Activated naive CD8-positive, alpha-beta T cell treated with anti-CD3 and anti-CD28 coated beads, Interleukin-2, amount 10 ng/mL, durations not matched to agents 7 days and 5 days (primary cell): ENCODE results near the gene CSNK1G2. TPM values are rescaled to one million over a fixed set of nuclear protein-coding genes. Genes with fewer than 3 reads are reported as not detected.

Experiments
- ATAC-seq: fragments of 150-1000 bp; cut with Tn5 transposase; one replicate; pipeline ENCODE4 v1.10.0; 2021; ENCODE audit warnings: low read depth, moderate library complexity
- POLR2A ChIA-PET: fragments of 350-600 bp; sonication (Branson Sonifier 250); formaldehyde crosslinking; loops from one replicate; lab custom pipeline; 2021; ENCODE audit warnings: antibody characterized with exemption; lab: Charles Lee
- DNase-seq: peaks from one replicate; pipeline ENCODE4 v3.0.0; 2021
- H3K27ac Mint-ChIP-seq: one replicate; pipeline ENCODE4 v1.8.0; 2022; ENCODE audit warnings: mild to moderate bottlenecking, mixed read lengths
- H3K27me3 Mint-ChIP-seq: one replicate; pipeline ENCODE4 v1.8.0; 2022; ENCODE audit warnings: mild to moderate bottlenecking, moderate library complexity, mixed read lengths
- H3K36me3 Mint-ChIP-seq: one replicate; pipeline ENCODE4 v1.8.0; 2021; ENCODE audit warnings: mild to moderate bottlenecking, mixed read lengths
- H3K4me1 Mint-ChIP-seq: one replicate; pipeline ENCODE4 v1.8.0; 2021; ENCODE audit warnings: mixed read lengths
- H3K4me3 Mint-ChIP-seq: one replicate; pipeline ENCODE4 v1.8.0; 2022; ENCODE audit warnings: mild to moderate bottlenecking, moderate library complexity, mixed read lengths
- H3K9me3 Mint-ChIP-seq: one replicate; pipeline ENCODE4 v1.8.0; 2021; ENCODE audit warnings: mixed read lengths
- total RNA-seq, 2 experiments: library from RNA; stranded (reverse); gene quantifications; one replicate each; pipeline ENCODE4 v1.2.3, GENCODE V29; 2021

The CSNK1G2 gene
- total RNA-seq, 2 experiments from 2014 or later: 127 to 134 TPM

- no peak overlapping the region for H3K27ac Mint-ChIP-seq
- no peak overlapping the region for H3K4me3 Mint-ChIP-seq
- DNase-seq (no peak), ATAC-seq (no peak)
- peaks cover 16% of the 10 kb centered on the region for H3K4me1 Mint-ChIP-seq
- H3K36me3 Mint-ChIP-seq: peaks cover 7% of the 10 kb centered on the region
- no peaks in the 10 kb centered on the region for H3K9me3 Mint-ChIP-seq
- H3K27me3 Mint-ChIP-seq: no peaks in the 10 kb centered on the region
- POLR2A ChIA-PET: no interaction called here
These were observed 28.4 kb downstream of the CSNK1G2 start for GRCh38 chr19:1969176-1970002.

DNA sequence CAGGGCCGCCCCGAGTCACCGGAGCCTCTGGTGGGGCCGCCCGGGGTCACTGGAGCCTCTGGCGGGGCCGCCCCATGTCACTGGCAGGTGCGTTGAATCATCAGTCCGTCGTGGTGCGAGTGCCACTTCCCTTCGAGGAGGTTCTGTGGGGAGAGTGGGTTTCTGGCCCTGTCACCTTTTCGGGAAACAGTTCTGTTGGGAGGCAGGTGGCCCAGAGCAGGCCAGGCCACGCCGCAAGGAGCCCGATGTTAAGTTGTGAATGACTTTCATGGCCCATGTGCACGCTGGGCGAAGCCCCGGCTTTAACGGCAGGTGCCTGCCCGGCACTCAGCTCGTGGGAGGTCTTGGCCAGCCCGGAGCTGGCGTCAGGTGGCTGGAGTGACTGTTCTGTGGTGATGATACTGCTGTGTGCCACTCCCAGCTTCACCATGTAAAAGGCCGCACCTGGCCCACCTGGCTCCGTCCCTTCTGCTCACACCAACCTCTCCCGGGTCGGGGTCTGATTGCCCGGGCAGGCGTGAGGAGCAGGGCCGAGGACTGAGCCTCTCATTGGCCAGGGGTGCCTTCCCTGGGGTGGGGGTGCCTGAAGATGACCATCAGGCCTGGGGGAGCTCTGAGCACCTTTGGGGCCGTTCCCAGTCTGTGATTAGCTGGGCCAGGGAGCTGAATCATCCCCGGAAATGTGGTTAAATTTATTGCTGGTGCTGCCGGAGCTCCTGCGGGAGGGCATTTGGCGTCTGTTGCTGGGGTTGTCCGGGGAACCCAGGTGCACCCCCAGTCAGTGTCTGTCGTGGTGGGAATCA, 29.2 kb downstream of the CSNK1G2 start:
- Mint-ChIP-seq H3K4me1 (peaks cover 16% of the 10 kb centered on the region), H3K36me3 (peaks cover 7% of the 10 kb centered on the region), H3K27me3 (no peaks in the 10 kb centered on the region), H3K9me3 (no peaks in the 10 kb centered on the region), H3K4me3 (no peak overlapping the region), H3K27ac (no peak overlapping the region)
- DNase-seq: no peak
- POLR2A ChIA-PET: no interaction called here
- ATAC-seq: no peak

DNA sequence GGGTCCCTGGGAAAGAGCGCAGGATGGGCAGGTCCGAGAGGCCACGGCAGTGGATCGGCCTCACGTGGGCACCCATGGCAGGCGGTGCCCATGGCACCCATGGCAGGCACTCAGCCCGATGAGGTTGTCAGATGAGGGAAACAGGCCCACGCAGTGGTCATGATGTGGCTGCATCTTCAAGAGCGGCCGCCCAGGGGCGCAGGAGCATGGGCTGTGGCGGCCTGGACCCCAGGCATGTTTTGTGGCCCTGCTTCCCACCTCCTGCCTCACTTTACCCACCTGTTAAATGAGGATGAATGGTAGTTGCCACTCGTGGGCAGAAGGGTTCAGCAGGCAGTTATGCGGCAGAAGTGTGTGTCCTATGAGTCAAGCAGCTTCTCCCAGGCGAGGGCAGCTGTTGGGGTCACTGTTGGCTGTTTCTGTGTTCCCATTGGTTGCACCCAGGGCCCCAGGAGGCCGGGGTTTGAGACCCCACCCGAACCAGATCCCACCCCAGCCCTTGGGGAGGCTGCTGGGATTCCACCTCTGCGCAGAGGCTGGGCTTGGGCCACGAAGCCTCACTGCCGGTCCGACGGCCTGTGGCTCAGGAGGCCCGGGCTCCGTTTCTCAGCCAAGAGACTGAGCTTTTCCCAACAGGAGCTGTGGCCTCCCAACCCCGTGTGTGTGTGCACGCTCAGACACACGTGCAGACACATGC, 30.0 kb downstream of the CSNK1G2 start:
- DNase-seq: no peak
- Mint-ChIP-seq H3K27me3 (no peaks in the 10 kb centered on the region), H3K9me3 (no peaks in the 10 kb centered on the region), H3K4me3 (no peak overlapping the region), H3K27ac (no peak overlapping the region), H3K4me1 (peaks cover 11% of the 10 kb centered on the region), H3K36me3 (peaks cover 6% of the 10 kb centered on the region)
- ATAC-seq: no peak
- POLR2A ChIA-PET: no interaction called here

DNA sequence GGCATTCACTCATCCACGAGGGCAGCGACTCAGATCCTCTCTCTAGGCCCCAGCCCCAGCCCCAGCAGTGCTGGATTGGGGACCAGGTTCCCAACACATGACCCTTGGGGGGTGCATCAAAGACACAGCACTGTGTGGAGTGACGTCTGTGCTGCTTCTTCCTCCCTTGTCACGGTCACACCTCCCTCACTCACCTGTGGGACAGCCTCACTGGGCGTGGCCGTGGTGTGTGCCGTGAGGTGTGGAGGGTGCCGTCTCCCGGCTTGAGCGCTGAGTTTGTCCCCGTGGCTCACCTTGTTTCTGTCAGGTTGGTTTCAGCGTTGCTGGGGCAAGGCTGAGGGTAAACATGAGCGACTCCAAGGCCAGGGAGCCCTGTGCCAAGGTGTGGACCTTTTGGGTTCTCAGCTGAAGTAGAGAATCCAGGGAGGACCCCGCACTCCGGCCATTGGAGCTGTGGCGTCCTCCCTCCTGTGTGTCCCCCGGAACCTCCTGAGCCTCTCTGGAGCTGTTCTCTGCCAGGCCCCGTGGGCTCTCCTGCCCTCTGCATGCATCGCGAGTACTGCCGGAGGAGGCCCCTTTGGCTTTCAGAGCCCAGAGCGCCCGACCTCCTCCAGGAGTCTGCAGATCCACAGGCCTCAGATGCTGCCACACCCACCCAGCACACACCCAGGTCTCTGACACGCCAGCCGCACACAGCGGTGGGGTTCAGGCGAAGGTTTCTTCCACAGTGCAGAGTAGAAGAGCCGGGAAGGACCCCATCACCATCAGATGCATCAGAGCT, 33.6 kb downstream of the CSNK1G2 start:
- Mint-ChIP-seq H3K36me3 (peaks cover 7% of the 10 kb centered on the region), H3K9me3 (no peaks in the 10 kb centered on the region), H3K4me1 (no peaks in the 10 kb centered on the region), H3K27ac (no peak overlapping the region), H3K27me3 (no peaks in the 10 kb centered on the region), H3K4me3 (no peak overlapping the region)
- DNase-seq (no peak), ATAC-seq (no peak)
- POLR2A ChIA-PET: no interaction called here

DNA sequence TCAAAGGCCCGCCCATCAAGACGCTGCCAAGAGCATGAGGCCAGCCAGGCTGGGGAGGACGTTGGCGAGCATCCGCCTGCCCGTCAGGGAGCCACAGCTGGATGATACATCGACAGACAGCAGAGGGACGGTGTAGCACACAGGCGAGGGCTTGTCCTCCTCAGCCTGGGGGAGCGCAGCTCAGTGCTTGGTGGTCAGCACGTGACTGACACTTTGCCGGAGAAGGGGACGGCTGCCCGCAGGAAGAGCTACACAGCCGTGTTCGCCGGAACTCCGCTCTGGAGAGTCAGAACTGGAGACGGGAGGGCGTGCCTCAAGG, 34.1 kb downstream of the CSNK1G2 start:
- Mint-ChIP-seq H3K9me3 (no peaks in the 10 kb centered on the region), H3K27ac (no peak overlapping the region), H3K27me3 (no peaks in the 10 kb centered on the region), H3K4me1 (no peaks in the 10 kb centered on the region), H3K36me3 (peaks cover 6% of the 10 kb centered on the region), H3K4me3 (no peak overlapping the region)
- ATAC-seq (no peak), DNase-seq (no peak)
- POLR2A ChIA-PET: no interaction called here

DNA sequence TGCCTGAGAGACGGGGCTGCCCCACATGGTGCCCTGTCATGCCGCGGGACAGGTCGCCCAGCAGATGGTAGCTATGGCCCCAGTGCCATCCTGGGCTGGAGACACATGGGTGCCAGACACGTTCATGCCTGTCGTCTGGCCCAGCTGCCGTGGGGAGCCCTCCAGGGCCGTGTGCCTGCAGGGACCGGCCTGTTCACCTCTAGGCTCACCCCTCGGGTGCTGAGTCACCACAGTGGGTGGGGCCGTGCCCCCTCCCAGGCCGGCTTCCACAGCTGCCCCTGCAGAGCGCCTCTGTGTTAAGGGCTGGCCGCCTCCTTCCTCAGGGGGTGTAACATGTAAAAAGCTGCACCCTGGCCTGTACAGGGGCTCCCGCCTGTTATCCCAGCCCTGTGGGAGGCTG, 36.1 kb downstream of the CSNK1G2 start:
- DNase-seq: no peak
- H3K36me3 Mint-ChIP-seq: peaks cover 8% of the 10 kb centered on the region
- no peak overlapping the region for H3K27ac Mint-ChIP-seq
- H3K9me3 Mint-ChIP-seq: no peaks in the 10 kb centered on the region
- no peak for ATAC-seq
- no peak overlapping the region for H3K4me3 Mint-ChIP-seq
- POLR2A ChIA-PET: interaction anchor here (0.7 kb wide), 1 partner anchor 1123 kb away, joined by 3 read pairs; no protein-coding TSS in a partner anchor
- no peaks in the 10 kb centered on the region for H3K4me1 Mint-ChIP-seq
- H3K27me3 Mint-ChIP-seq: no peaks in the 10 kb centered on the region

DNA sequence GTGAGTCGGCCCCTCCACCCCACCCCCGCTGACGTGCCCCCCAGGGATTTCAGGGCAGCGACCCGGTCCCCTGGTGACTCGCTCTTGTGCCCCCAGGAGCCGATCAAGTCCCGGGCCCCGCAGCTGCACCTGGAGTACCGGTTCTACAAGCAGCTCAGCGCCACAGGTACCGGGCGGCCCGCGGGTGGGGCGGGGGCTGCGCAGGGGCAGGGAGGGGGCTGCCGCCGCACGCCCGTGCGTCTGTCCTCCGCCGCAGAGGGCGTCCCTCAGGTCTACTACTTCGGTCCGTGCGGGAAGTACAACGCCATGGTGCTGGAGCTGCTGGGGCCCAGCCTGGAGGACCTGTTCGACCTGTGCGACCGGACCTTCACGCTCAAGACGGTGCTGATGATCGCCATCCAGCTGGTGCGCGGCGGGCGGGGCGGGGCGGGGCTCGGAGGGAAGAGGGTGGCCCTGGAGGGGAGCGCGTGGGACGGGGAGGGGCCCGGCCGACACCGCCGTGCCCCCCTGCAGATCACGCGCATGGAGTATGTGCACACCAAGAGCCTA, 37.4 kb downstream of the CSNK1G2 start:
- no peaks in the 10 kb centered on the region for H3K9me3 Mint-ChIP-seq
- POLR2A ChIA-PET: no interaction called here

DNA sequence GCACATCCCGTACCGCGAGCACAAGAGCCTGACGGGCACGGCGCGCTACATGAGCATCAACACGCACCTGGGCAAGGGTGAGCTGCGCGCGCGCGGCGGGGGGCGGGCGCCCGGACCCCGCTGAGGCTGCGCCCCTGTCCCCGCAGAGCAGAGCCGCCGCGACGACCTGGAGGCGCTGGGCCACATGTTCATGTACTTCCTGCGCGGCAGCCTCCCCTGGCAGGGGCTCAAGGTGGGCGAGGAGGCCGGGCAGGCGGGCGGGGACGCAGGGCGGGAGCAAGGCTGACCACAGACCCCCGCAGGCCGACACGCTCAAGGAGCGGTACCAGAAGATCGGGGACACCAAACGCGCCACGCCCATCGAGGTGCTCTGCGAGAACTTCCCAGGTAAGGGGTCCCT, 38.0 kb downstream of the CSNK1G2 start:
- DNase-seq: no peak
- H3K4me1 Mint-ChIP-seq: no peaks in the 10 kb centered on the region
- ATAC-seq: no peak
- H3K9me3 Mint-ChIP-seq: no peaks in the 10 kb centered on the region
- H3K36me3 Mint-ChIP-seq: peaks cover 7% of the 10 kb centered on the region
- no peak overlapping the region for H3K4me3 Mint-ChIP-seq
- H3K27ac Mint-ChIP-seq: no peak overlapping the region
- no peaks in the 10 kb centered on the region for H3K27me3 Mint-ChIP-seq
- POLR2A ChIA-PET: no interaction called here

More for the DNA sequence above, 37.4 kb downstream of the CSNK1G2 start:
- H3K27me3 Mint-ChIP-seq: no peaks in the 10 kb centered on the region
- no peak for DNase-seq
- H3K27ac Mint-ChIP-seq: no peak overlapping the region
- peaks cover 8% of the 10 kb centered on the region for H3K36me3 Mint-ChIP-seq
- H3K4me1 Mint-ChIP-seq: no peaks in the 10 kb centered on the region
- ATAC-seq: no peak
- H3K4me3 Mint-ChIP-seq: no peak overlapping the region

DNA sequence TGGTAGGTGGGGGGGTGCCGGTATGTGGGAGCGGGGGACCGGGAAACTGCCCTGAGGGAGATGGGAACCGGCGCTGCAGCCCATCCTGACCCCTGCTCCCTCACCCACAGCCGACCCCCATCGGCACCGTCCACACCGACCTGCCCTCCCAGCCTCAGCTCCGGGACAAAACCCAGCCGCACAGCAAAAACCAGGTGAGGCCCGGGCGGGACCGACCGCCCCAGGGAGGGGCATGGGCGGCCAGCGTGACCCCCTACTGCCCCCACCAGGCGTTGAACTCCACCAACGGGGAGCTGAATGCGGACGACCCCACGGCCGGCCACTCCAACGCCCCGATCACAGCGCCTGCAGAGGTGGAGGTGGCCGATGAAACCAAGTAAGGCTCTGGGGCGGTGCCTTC, 38.7 kb downstream of the CSNK1G2 start:
- H3K9me3 Mint-ChIP-seq: no peaks in the 10 kb centered on the region
- no peak overlapping the region for H3K27ac Mint-ChIP-seq
- ATAC-seq (no peak), DNase-seq (no peak)
- peaks cover 6% of the 10 kb centered on the region for H3K36me3 Mint-ChIP-seq
- POLR2A ChIA-PET: no interaction called here
- H3K4me1 Mint-ChIP-seq: no peaks in the 10 kb centered on the region
- H3K4me3 Mint-ChIP-seq: no peak overlapping the region
- no peaks in the 10 kb centered on the region for H3K27me3 Mint-ChIP-seq

- Mint-ChIP-seq H3K36me3 (peaks cover 10% of the 10 kb centered on the region), H3K4me3 (no peak overlapping the region), H3K4me1 (no peaks in the 10 kb centered on the region), H3K9me3 (no peaks in the 10 kb centered on the region), H3K27ac (no peak overlapping the region), H3K27me3 (no peaks in the 10 kb centered on the region)
- DNase-seq (no peak), ATAC-seq (no peak)
- POLR2A ChIA-PET: no interaction called here
These were observed 39.3 kb downstream of the CSNK1G2 start for GRCh38 chr19:1980091-1980808.

DNA sequence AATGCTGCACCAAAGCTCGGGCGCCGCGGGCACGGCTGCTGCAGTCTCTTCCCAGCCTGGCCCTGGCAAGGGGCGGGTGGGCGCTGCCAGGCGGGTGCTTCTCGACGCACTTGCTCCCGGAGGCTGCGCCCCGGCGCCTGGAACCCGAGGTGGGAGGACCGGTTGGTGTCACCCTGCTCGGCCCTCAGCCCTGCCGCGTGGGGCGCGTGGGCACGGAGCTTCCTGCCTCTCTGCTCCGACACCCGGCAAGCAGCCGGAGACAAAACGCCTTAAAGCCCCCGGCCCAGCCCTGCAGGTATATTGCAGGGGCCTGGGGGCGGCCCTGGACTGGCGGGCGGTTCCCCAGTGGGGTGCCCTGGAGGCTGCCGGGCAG, 39.8 kb downstream of the CSNK1G2 start:
- POLR2A ChIA-PET: interaction anchor here (0.6 kb wide), 1 partner anchor 54 kb away, joined by 3 read pairs; no protein-coding TSS in a partner anchor

DNA sequence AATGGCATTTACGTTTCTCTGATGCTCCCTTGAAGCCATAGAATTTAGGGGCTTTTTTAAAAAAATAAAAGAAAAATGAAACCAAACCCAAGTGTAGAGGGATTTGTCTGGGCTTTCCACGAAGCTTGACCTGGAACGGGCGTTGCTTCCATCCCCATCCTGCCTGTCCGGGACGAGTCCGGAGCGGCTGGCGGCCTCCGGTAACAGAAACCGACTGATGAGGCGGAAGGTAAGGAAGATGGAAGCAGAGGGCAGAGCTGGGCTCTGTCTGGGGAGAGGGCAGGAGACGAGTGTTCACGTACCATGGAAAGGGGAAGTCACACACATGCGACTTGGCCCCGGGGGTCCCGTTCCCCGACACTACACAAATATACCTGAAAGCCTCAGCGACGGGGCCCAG, 40.3 kb downstream of the CSNK1G2 start:
- H3K27me3 Mint-ChIP-seq: no peaks in the 10 kb centered on the region
- POLR2A ChIA-PET: interaction anchor here (0.6 kb wide), 1 partner anchor 54 kb away, joined by 3 read pairs; no protein-coding TSS in a partner anchor
- DNase-seq (no peak), ATAC-seq (no peak)
- H3K27ac Mint-ChIP-seq: no peak overlapping the region
- peaks cover 10% of the 10 kb centered on the region for H3K36me3 Mint-ChIP-seq
- no peaks in the 10 kb centered on the region for H3K9me3 Mint-ChIP-seq
- no peaks in the 10 kb centered on the region for H3K4me1 Mint-ChIP-seq
- H3K4me3 Mint-ChIP-seq: no peak overlapping the region

More for the DNA sequence above, 39.8 kb downstream of the CSNK1G2 start:
- H3K27me3 Mint-ChIP-seq: no peaks in the 10 kb centered on the region
- DNase-seq: no peak
- H3K27ac Mint-ChIP-seq: no peak overlapping the region
- H3K4me3 Mint-ChIP-seq: no peak overlapping the region
- no peaks in the 10 kb centered on the region for H3K4me1 Mint-ChIP-seq
- peaks cover 10% of the 10 kb centered on the region for H3K36me3 Mint-ChIP-seq
- ATAC-seq: no peak
- no peaks in the 10 kb centered on the region for H3K9me3 Mint-ChIP-seq
